HepG2 (cell line): ENCODE results near the gene NDRG2. TPM values are rescaled to one million over a fixed set of nuclear protein-coding genes. Genes with fewer than 3 reads are reported as not detected.

Experiments used
- ELF4 ChIP-seq: sonication (generic); formaldehyde crosslinking; IDR thresholded peaks from 2 replicates; pipeline ENCODE4 v1.5.0; 2020; ENCODE audit warnings: missing genetic modification reagents, mild to moderate bottlenecking, moderate library complexity, borderline replicate concordance
- ESRRA ChIP-seq: sonication (generic); formaldehyde crosslinking; IDR thresholded peaks from 2 replicates; pipeline ENCODE4 v1.5.1; 2020; ENCODE audit warnings: mild to moderate bottlenecking, low read depth, missing genetic modification reagents
- GTF2F1 ChIP-seq: fragments of 150-350 bp; IDR thresholded peaks from 2 replicates; pipeline ENCODE4 v1.6.1; 2014; ENCODE audit warnings: low read length
- KLF11 ChIP-seq: IDR thresholded peaks from 2 replicates; pipeline ENCODE4 v1.6.1; 2016; ENCODE audit warnings: missing compliant biosample characterization
- MED1 ChIP-seq: sonication (generic); formaldehyde crosslinking; IDR thresholded peaks from 2 replicates; pipeline ENCODE4 v1.4.0; 2020; ENCODE audit warnings: missing genetic modification reagents
- POGZ ChIP-seq: sonication (generic); formaldehyde crosslinking; IDR thresholded peaks from 2 replicates; pipeline ENCODE4 v1.4.0; 2020; ENCODE audit warnings: mild to moderate bottlenecking, missing genetic modification reagents
- TEAD2 ChIP-seq: sonication (generic); formaldehyde crosslinking; IDR thresholded peaks from 2 replicates; pipeline ENCODE4 v1.9.0; 2021; ENCODE audit warnings: missing genetic modification reagents
- ZFP62 ChIP-seq: sonication (generic); formaldehyde crosslinking; IDR thresholded peaks from 2 replicates; pipeline ENCODE4 v1.4.0; 2020; ENCODE audit warnings: missing genetic modification reagents
- ZNF556 ChIP-seq: sonication (generic); formaldehyde crosslinking; IDR thresholded peaks from 2 replicates; pipeline ENCODE4 v1.4.0; 2020; ENCODE audit warnings: mild to moderate bottlenecking, missing genetic modification reagents, borderline replicate concordance
- ZNF577 ChIP-seq: sonication (generic); formaldehyde crosslinking; IDR thresholded peaks from 2 replicates; pipeline ENCODE4 v1.4.0; 2020; ENCODE audit warnings: mild to moderate bottlenecking, low read depth, missing genetic modification reagents, borderline replicate concordance
- ZNF737 ChIP-seq: sonication (generic); formaldehyde crosslinking; IDR thresholded peaks from 2 replicates; pipeline ENCODE4 v1.5.0; 2020; ENCODE audit warnings: missing genetic modification reagents, mild to moderate bottlenecking, borderline replicate concordance
- ZNF768 ChIP-seq: sonication (generic); formaldehyde crosslinking; IDR thresholded peaks from 2 replicates; pipeline ENCODE4 v1.4.0; 2020; ENCODE audit warnings: missing genetic modification reagents
- ZSCAN29 ChIP-seq: sonication (generic); formaldehyde crosslinking; conservative IDR thresholded peaks from 2 replicates; pipeline ENCODE4 v1.4.0; 2020; ENCODE audit warnings: mild to moderate bottlenecking, missing genetic modification reagents
- polyA plus RNA-seq, 8 experiments: library from polyadenylated mRNA; depleted of rRNA in 3 of 8; stranded (reverse) in 7 of 8; unstranded in 1 of 8; fragments of >200 nt; fragmentation: Illumina TruSeq in 4 of 8; extraction: Trizol in 4 of 8; gene quantifications; 2 replicates each; pipeline versions ENCODE4 v1.2.1 to v1.2.3, GENCODE V29; 2011 to 2016; ENCODE audit warnings: low read depth in 4 of 8, missing spikeins in 1 of 8, mixed read lengths in 1 of 8; ENCODE audit not compliant: insufficient read depth in 1 of 8
- total RNA-seq, 5 experiments: library from RNA; depleted of rRNA; stranded (reverse); fragments of >200 nt; fragmentation: Illumina TruSeq; extraction: Trizol; gene quantifications; 2 replicates each; pipeline ENCODE4 v1.2.3, GENCODE V29; 2016; ENCODE audit warnings: low read depth in 1 of 5
- TF ChIP-seq, protein P1 (sequence below): sonication (generic); formaldehyde crosslinking; IDR thresholded peaks from 2 replicates; pipeline ENCODE4 v1.5.0; 2020; ENCODE audit warnings: mild to moderate bottlenecking, missing genetic modification reagents
- TF ChIP-seq, protein P2 (sequence below): sonication (generic); formaldehyde crosslinking; IDR thresholded peaks from 2 replicates; pipeline ENCODE4 v1.4.0; 2020; ENCODE audit warnings: mild to moderate bottlenecking, missing genetic modification reagents, borderline replicate concordance
- TF ChIP-seq, protein P3 (sequence below), 2 experiments: fragments of 450-650 bp in 1 of 2; sonication (generic) in 1 of 2; formaldehyde crosslinking; IDR thresholded peaks; 2 replicates each; pipeline versions ENCODE4 v1.5.0 to v1.8.0; 2020 to 2022; ENCODE audit warnings: mild to moderate bottlenecking in 1 of 2, missing genetic modification reagents in 1 of 2
- TF ChIP-seq, protein P4 (sequence below): sonication (generic); formaldehyde crosslinking; conservative IDR thresholded peaks from 2 replicates; pipeline ENCODE4 v1.8.1; 2023; ENCODE audit warnings: missing genetic modification reagents
- TF ChIP-seq, protein P5 (sequence below): sonication (generic); formaldehyde crosslinking; IDR thresholded peaks from 2 replicates; pipeline ENCODE4 v1.4.0; 2020; ENCODE audit warnings: missing genetic modification reagents

Gene NDRG2
- total and polyA plus RNA-seq, 2 of the 13 experiments (the other 11 are each of a cell fraction or from before 2014, with no cell fraction given), result 27.2 to 189 TPM

DNA sequence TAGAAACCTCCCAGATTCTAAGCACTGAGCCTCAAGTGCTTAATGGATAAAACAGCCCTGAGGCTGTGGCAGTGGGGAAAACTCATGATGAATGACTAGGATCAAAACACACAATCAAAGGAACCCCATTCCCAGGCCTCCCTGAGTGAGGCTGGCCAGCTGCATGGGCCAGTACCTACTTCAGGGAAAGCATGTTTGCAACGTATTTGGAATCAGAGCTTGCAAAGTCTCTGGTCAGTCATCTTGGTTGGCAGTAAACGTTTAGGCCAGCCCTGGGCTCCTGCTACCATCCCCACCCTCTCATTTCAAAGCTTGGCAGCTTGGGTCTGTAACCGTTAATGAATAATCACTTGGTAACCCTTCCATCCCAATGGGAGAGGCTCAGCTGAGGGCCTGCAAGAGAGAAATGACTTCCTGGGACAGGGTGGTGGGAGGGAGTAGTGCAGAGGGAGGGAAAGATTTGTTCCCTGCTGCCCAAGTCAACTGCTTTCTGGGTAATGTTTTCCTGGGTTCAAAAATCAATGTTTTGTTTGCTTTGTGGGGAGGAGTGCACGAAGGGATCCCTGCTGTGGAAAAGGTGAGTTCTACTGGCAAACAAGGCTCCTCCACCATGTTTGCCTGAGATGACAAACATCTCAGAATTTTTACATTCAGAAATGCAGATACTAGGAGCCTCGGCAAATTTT is 30.7 kb upstream of the NDRG2 start (continued):
- TF ChIP-seq ZSCAN29 (CRISPR knock-in tag) (no peak; the same call in 1 of the 2 replicates), GTF2F1 (no peak), MED1 (peak; percentile 99), ZNF768 (CRISPR knock-in tag) (no peak; the same call in 1 of the 2 replicates), ELF4 (CRISPR knock-in tag) (no peak), ESRRA (CRISPR knock-in tag) (peak; percentile 51; the same call in 1 of the 2 replicates), ZNF577 (CRISPR knock-in tag) (no peak), POGZ (CRISPR knock-in tag) (peak; percentile 88), KLF11 (CRISPR knock-in tag) (no peak), ZNF737 (CRISPR knock-in tag) (no peak; the same call in 1 of the 2 replicates), ZFP62 (CRISPR knock-in tag) (no peak), TEAD2 (CRISPR knock-in tag) (no peak), ZNF556 (CRISPR knock-in tag) (peak; percentile 89)
- TF ChIP-seq, protein P1, sequence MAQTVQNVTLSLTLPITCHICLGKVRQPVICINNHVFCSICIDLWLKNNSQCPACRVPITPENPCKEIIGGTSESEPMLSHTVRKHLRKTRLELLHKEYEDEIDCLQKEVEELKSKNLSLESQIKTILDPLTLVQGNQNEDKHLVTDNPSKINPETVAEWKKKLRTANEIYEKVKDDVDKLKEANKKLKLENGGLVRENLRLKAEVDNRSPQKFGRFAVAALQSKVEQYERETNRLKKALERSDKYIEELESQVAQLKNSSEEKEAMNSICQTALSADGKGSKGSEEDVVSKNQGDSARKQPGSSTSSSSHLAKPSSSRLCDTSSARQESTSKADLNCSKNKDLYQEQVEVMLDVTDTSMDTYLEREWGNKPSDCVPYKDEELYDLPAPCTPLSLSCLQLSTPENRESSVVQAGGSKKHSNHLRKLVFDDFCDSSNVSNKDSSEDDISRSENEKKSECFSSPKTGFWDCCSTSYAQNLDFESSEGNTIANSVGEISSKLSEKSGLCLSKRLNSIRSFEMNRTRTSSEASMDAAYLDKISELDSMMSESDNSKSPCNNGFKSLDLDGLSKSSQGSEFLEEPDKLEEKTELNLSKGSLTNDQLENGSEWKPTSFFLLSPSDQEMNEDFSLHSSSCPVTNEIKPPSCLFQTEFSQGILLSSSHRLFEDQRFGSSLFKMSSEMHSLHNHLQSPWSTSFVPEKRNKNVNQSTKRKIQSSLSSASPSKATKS (CRISPR knock-in tag), result no peak
- TF ChIP-seq, protein P2, sequence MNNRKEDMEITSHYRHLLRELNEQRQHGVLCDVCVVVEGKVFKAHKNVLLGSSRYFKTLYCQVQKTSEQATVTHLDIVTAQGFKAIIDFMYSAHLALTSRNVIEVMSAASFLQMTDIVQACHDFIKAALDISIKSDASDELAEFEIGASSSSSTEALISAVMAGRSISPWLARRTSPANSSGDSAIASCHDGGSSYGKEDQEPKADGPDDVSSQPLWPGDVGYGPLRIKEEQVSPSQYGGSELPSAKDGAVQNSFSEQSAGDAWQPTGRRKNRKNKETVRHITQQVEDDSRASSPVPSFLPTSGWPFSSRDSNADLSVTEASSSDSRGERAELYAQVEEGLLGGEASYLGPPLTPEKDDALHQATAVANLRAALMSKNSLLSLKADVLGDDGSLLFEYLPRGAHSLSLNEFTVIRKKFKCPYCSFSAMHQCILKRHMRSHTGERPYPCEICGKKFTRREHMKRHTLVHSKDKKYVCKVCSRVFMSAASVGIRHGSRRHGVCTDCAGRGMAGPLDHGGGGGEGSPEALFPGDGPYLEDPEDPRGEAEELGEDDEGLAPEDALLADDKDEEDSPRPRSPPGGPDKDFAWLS, result no peak
- TF ChIP-seq, protein P3, sequence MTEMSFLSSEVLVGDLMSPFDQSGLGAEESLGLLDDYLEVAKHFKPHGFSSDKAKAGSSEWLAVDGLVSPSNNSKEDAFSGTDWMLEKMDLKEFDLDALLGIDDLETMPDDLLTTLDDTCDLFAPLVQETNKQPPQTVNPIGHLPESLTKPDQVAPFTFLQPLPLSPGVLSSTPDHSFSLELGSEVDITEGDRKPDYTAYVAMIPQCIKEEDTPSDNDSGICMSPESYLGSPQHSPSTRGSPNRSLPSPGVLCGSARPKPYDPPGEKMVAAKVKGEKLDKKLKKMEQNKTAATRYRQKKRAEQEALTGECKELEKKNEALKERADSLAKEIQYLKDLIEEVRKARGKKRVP (CRISPR knock-in tag; IDR thresholded peaks at IDR 0.05), result no peak; a peak in 1 of 4 replicates
- TF ChIP-seq, protein P4, sequence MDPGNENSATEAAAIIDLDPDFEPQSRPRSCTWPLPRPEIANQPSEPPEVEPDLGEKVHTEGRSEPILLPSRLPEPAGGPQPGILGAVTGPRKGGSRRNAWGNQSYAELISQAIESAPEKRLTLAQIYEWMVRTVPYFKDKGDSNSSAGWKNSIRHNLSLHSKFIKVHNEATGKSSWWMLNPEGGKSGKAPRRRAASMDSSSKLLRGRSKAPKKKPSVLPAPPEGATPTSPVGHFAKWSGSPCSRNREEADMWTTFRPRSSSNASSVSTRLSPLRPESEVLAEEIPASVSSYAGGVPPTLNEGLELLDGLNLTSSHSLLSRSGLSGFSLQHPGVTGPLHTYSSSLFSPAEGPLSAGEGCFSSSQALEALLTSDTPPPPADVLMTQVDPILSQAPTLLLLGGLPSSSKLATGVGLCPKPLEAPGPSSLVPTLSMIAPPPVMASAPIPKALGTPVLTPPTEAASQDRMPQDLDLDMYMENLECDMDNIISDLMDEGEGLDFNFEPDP, result no peak
- TF ChIP-seq, protein P5, sequence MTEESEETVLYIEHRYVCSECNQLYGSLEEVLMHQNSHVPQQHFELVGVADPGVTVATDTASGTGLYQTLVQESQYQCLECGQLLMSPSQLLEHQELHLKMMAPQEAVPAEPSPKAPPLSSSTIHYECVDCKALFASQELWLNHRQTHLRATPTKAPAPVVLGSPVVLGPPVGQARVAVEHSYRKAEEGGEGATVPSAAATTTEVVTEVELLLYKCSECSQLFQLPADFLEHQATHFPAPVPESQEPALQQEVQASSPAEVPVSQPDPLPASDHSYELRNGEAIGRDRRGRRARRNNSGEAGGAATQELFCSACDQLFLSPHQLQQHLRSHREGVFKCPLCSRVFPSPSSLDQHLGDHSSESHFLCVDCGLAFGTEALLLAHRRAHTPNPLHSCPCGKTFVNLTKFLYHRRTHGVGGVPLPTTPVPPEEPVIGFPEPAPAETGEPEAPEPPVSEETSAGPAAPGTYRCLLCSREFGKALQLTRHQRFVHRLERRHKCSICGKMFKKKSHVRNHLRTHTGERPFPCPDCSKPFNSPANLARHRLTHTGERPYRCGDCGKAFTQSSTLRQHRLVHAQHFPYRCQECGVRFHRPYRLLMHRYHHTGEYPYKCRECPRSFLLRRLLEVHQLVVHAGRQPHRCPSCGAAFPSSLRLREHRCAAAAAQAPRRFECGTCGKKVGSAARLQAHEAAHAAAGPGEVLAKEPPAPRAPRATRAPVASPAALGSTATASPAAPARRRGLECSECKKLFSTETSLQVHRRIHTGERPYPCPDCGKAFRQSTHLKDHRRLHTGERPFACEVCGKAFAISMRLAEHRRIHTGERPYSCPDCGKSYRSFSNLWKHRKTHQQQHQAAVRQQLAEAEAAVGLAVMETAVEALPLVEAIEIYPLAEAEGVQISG (CRISPR knock-in tag), result peak; percentile 83
